Fibroblast of mammary gland (primary cell): ENCODE data around the gene HDAC5.

Source experiments
- DNase-seq: peaks from one replicate; pipeline ENCODE4 v3.0.0-alpha.2; 2010; ENCODE audit warnings: low read depth
- H3K4me3 ChIP-seq: 2 replicates; pipeline ENCODE4 v1.5.1; 2011; ENCODE audit warnings: low read depth, mild to moderate bottlenecking, low read length, moderate library complexity; ENCODE audit not compliant: control insufficient read depth
- TF ChIP-seq, protein P1 (sequence below): conservative IDR thresholded peaks from 2 replicates; pipeline ENCODE4 v1.5.1; 2011; ENCODE audit warnings: low read depth, low read length, inconsistent platforms; ENCODE audit not compliant: control insufficient read depth, insufficient read depth

HDAC5 gene

DNA sequence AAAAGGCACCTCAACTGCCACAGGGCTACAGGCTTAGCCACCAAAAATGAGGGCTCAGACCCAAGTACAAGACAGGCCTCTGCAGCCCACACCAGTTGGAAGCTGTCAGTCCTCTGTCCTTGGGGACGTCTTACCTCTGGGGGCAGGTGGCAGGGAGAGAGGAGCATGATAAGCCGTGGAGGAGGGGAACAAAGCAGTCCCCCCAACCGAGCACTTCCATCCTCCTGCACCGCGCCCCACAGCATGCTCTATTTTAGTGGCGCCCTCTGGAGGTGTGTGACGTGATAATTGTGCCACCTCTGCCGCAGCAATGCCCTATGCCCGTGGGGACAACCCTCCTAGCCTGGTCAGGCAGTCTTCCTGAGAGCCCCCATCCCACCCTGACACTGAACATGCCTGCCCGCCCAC is 39.3 kb downstream of the HDAC5 start:
- no peak overlapping the region for H3K4me3 ChIP-seq
- no peak for DNase-seq
- TF ChIP-seq, protein P1, sequence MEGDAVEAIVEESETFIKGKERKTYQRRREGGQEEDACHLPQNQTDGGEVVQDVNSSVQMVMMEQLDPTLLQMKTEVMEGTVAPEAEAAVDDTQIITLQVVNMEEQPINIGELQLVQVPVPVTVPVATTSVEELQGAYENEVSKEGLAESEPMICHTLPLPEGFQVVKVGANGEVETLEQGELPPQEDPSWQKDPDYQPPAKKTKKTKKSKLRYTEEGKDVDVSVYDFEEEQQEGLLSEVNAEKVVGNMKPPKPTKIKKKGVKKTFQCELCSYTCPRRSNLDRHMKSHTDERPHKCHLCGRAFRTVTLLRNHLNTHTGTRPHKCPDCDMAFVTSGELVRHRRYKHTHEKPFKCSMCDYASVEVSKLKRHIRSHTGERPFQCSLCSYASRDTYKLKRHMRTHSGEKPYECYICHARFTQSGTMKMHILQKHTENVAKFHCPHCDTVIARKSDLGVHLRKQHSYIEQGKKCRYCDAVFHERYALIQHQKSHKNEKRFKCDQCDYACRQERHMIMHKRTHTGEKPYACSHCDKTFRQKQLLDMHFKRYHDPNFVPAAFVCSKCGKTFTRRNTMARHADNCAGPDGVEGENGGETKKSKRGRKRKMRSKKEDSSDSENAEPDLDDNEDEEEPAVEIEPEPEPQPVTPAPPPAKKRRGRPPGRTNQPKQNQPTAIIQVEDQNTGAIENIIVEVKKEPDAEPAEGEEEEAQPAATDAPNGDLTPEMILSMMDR: peak; percentile 33

DNA sequence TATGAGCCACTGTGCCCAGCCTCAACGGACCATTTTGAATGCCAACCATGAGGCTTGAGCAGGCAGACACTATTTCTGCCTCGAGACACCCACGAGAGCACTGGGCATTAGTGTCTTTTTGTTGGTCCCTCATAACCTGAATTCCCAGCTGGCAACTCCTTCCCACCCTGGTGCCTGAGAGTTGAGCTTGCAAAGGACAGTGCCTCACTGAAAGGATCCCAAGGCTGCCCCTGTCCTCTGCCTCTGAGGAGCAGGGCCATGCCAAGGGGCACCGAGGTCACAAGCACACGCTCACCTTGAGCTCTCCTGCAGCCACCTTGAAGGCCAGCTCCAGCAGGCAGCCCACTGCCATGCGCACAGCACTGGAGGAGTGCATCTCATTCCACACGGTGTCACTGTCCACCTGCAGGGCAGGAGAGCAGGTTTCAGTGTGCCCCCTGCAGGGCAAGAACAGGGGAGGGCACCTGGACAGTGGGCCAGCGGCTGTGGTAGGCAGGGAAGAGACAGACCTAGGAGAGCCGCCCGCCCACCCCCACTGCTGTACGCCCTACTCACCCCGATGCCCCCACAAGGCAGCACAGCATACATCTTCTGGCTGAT is 40.1 kb downstream of the HDAC5 start:
- DNase-seq: no peak
- TF ChIP-seq, protein P1: peak; percentile 26
- H3K4me3 ChIP-seq: no peak overlapping the region

DNA sequence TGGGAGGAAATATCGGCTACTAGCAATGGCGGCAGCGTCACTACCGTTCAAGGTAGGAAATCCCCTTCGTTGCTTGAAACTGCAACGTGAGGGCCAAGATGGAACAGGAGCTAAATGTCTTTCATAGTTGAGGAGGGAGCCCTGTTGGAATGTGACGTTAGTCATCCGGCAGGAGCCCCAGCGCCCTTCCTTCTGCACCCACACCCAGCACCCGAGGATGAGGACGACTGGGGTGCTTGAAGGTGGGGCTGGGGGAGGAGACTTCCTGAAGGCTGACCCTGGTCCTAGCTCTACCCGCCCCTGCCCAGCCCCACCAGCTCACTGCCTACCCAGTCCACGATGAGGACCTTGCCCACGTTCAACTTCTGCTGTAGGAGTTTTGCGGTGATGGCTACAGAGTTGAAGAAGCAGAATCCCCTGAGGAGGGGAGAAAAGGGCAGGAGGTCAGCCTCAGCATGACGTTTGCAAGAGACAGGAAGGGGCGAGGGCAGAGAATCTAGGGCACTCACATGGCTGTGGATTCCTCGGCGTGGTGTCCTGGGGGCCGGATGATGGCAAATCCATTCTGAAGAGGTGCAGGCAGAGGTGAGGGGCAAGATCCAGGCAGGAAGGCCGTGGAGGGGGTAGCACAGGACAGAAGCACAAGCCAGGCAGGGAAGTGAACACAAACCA is 41.0 kb downstream of the HDAC5 start:
- no peak for DNase-seq
- no peak overlapping the region for H3K4me3 ChIP-seq
- TF ChIP-seq, protein P1: no peak

DNA sequence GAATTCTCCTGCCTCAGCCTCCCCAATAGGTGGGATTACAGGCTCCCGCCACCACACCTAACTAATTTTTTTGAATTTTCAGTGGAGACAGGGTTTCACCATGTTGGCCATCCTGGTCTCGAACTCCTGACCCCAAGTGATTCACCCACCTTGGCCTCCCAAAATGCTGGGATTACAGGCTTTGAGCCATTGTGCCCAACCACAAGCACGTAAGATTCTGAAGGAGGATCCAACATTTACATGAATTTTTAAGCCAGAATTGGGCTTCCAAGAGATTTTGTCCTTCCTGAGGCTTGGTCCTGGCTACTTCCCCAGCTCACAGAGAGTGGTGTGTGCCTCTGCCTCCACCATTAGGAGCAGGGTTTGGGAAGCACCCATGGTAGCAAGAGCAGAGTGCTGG is 41.8 kb downstream of the HDAC5 start:
- peak; percentile 70 for DNase-seq
- TF ChIP-seq, protein P1: no peak
- H3K4me3 ChIP-seq: no peak overlapping the region

DNA sequence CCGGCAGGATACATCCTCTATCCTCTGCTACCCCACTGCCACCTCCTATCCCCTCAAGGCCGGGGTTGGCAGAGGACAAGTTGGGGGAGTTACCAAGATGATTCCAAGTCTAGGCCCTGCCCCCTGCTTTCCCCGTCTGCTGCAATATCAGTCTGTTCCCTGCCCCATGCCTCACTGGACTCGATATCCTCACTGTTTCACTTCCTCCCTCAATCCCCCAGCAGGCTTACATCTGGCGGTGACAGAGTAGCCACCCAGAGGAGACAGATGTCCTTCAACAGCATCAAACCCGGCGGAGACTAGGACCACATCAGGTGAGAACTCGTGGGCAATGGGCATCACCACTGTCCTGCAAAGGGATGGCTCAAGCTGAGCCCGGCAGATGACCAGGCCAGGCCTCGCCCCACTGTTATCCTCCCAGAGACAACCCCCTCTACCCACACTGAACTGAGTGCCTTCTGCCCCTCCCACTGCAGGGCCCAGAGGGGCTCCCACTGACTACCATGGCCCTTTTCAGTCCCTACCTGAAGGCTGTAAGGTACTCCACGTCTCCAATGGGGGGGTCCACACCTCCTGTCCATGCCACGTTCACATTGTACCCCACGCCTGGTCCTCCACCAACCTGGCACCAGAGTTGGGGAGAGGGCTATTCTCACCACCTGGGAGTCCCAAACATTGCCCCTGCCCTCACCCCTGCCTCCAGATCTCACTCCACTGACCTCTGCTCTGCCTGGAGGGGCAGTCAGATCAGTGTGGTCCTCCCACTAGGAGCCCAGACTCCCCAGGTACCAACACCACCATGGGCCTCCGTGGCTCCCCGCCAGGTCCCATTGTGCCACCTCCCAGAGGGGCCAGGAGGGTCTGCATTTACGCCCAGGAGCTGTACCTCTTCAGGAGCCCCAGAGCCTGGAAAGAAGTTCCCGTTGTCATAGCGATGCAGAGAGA is 43.3 kb downstream of the HDAC5 start:
- H3K4me3 ChIP-seq: no peak overlapping the region
- TF ChIP-seq, protein P1: no peak
- no peak for DNase-seq

DNA sequence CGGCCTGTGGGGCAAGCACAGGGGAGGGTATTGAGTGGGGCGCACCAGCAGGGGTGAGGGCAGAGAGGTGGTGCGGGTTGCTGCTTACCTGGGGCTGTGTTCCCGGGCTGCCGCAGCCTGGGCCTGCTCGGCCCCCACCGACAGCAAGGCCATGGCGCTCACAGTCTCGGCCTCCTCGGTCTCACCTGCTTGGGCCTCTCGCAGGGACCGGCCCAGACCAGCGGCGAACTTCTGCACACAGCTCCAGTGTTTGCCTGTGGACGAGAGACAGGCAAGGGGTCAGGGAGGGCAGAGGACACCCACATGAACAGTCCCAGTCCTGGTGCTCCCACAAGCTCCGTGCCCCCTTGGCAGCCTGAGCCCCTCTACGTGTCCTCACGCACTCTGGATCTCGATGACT is 45.0 kb downstream of the HDAC5 start:
- TF ChIP-seq, protein P1: no peak
- H3K4me3 ChIP-seq: no peak overlapping the region
- DNase-seq: no peak
